ENCODE data around the gene ETDC. TPM values are rescaled to one million over a fixed set of nuclear protein-coding genes. Genes with fewer than 3 reads are reported as not detected.
"Not testable (repeated sequence)": the region's sequence is repeated elsewhere in the genome, so short reads cannot be mapped to it uniquely, and the experiment has no call there.

Gene ETDC
- not detected for polyA plus RNA-seq (2013, experiment 1 of 2; ENCODE audit: insufficient read length)
- not detected for polyA plus RNA-seq (2013, experiment 2 of 2; ENCODE audit: insufficient read length)

DNA sequence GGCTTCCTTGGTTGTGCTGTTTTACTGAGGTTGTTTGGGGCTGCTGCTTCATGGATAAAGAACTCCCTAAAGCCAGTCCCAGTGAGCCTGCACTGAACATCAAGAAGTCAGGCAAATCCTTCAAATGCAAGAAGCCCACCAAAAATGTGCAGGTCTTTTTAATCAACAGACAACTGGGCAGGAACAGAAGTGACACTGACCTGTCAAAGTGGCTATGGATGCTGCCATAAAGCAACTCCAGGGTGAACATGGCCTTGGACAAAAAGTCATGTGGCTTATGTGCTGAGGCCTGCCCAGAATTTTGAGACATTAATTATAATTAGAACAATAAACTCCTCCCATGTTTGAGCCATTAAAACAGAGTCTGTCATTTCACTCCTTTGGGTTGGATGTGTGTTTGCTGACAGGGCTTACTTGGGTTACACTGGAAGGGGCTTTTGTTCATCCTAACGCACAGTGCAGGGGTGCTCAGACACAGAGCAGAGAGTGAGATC lies at the start of gene ETDC:
TSS of gene ETDC (plus strand) at position 51 of the 494 bp plus-strand sequence. CDS start at position 51, 0 bp downstream.
- no peak for DNase-seq

- DNase-seq: not testable (repeated sequence)
Observed at GRCh38 chrX:135260976-135261375, 48.3 kb upstream of the ETDC start.

DNA sequence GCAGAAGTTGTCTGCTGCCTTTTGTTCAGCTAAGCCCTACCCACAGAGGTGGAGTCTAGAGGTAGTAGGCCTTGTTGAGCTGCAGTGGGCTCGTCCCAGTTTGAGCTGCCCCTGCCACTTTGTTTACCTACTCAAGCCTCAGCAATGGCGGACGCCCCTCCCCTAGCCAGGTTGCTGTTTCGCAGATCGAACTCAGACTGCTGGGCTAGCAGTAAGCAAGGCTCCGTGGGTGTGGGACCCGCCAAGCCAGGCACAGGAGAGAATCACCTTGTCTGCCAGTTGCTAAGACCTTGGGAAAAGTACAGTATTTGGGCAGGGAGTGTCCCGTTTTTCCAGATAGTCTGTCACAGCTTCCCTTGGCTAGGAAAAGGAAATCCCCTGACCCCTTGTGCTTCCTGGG lies 45.9 kb upstream of the ETDC start:
- DNase-seq: not testable (repeated sequence)

DNA sequence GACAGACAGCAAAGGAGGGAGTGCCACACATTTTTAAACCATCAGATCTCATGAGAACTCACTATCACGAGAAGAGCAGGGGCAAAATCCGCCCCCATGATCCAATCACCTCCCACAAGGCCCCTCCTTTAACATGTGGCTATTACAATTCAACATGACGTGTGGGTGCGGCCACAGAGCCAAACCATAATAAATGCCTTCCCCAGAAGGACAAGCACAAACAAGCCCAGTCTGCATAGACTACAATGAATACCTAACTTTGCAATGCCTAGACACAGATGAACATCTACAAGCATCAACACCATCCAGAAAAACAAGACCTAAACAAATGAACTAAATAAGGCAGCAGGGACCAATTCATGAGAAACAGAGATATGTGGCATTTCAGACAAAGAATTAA lies 45.1 kb upstream of the ETDC start:
- DNase-seq: no peak

- no peak for DNase-seq
Observed at GRCh38 chrX:135273162-135273561, 36.1 kb upstream of the ETDC start.

GRCh38 chrX:135275973-135276372 lies 33.3 kb upstream of the ETDC start:
- no peak for DNase-seq

DNA sequence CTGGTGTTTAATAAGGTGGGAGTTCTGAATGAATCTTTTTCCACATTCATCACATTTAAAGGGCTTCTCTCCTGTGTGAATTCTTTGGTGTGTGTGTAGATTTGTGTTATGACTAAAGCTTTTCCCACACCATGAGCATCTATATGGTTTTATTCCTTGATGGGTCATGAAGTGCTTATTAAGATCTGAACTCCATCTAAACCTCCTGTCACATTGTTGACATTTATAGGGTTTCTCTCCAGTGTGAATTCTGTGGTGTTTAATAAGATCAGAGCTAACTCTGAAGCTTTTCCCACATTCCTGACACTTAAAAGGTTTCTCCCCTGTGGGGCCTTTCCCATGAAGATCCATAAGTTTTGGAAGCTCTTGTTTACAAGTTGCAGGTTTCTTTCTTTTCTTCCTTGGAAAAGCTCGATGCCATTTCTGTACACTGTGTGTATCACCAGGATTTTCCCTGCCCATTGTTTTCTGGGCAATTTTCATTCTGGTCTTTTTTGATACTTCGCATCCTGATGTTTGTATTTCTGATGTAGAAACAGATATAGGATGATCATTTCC lies 21.9 kb upstream of the ETDC start:
- no peak for DNase-seq

DNA sequence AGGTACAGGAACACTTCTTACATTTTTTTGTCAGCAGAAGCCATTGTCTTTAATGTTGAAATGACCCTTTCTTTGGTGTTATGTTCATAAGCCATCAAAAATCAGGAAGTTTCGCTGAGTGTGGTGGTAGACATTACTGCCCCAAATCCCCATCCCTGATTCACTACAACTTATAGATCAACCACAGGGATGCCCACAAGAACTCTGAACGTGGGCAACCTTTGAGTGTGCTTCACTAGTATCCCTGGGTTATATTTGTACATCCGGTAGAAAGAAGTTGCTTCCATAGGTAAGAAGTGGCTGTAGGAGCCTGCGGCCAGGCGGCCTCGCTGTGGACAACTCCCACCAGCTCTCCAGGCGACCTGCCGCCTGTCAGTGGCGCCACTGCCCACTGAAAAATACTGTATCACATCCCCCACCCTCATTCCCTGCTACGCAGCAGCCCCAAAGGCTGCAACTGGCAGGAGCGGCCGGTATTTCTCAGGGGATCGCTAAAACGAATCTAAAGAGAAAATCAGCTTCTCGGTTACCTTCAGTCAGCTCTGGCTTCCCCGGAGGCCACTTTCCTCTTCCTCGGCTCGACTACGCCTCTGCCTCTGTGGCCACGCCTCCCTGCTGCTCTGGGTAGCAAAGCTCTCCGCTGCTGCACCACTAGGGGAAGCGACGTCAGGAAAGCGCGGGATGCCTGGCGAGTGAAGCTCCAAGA lies 13.9 kb upstream of the ETDC start:
- peak; percentile 22 for DNase-seq

- DNase-seq: no peak
Observed at GRCh38 chrX:135295944-135296305, 13.4 kb upstream of the ETDC start.

GRCh38 chrX:135302269-135302873 lies 6.9 kb upstream of the ETDC start:
- no peak for DNase-seq

DNA sequence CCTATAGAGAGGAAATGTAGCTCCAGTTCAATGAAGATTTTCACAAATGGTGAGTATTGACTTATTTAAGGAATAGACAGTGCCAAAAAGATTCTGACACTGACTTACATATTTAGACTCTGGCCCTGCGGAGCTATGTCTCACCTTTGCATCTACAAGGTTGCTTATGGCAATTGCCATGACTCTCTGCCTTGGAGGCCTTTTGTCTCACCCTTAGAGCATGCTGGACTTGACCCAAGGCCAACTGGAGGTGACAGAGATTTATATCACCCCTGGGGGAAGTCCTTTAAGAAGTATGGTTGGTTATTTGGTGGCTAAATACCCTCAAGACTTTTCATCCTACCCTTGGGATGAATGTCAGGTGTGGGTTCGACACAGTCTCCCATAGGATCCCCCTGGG lies 4.5 kb upstream of the ETDC start:
- DNase-seq: no peak

GRCh38 chrX:135307171-135307570 lies 2.1 kb upstream of the ETDC start:
- no peak for DNase-seq

DNA sequence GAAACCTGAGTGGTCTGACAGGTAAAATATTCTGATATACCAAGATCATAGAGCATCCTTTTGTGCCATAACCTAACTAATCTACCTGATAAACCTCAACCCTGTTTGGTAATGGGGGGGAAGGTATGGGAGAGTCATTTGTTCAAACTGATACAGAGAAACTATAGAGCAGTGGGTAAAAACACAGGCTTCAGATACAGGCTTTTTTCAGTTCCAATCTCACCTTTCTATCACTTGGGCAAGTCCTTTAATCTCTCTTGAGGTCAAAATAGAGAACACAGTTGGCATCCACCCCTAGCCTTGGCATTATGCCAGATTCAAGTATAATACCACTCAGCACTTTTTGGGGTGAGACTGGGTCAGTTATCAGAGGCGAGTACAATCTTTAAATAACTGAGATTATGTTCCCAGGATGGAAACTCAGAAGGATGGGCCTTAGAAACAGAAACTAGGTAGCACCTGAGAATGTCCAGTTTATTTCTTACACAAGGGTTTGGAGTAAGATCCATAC lies 880 bp upstream of the ETDC start:
- DNase-seq: no peak

- DNase-seq: no peak
Observed at GRCh38 chrX:135315864-135316263, 6.6 kb downstream of the ETDC start.

- no peak for DNase-seq
Observed at GRCh38 chrX:135324463-135324862, 15.2 kb downstream of the ETDC start.

DNA sequence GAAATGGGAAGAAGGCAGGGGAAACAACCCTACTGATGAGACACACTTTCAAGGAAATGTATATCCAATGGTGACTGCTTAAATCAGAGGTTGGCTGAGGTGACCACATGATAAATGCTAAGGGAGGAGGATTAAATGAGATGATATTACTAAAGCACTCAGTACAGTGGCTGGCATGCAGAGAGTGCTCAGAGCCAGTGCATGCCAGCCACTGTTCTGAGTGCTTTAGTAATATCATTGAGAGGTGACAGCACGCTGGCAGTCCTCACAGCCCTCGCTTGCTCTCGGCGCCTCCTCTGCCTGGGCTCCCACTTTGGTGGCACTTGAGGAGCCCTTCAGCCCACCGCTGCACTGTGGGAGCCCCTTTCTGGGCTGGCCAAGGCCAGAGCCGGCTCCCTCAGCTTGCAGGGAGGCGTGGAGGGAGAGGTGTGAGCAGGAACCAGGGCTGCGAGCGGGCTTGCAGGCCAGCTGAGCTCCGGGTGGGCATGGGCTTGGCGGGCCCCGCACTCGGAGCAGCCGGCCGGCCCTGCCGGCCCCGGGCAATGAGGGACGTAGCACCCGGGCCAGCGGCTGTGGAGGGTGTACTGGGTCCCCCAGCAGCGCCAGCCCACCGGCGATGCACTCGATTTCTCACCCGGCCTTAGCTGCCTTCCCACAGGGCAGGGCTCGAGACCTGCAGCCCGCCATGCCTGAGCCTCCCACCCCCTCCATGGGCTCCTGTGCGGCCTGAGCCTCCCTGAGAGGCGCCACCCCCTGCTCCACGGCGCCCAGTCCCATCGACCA lies 15.9 kb downstream of the ETDC start:
- not testable (repeated sequence) for DNase-seq

DNA sequence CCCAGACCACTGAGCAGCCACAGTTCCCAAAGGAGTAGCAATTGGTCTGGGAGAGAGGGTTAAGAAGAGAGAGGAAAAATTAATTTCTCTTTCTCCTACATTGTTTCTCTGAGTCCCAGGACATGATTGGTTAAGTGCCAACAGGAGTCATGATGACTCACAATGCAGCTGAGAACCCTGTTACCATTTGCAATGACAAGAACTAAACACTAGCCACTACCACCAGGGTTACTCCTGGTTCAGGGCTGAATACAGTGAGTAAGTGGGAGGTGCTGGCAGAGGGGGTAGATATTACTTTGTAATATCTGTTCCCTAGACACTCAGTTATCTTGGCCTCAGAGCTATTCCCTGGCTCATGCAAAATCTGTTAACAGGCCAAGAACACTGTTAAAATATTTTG lies 18.0 kb downstream of the ETDC start:
- DNase-seq: peak; percentile 74

GRCh38 chrX:135328421-135329005 lies 19.2 kb downstream of the ETDC start:
- DNase-seq: no peak

GRCh38 chrX:135330706-135331105 lies 21.4 kb downstream of the ETDC start:
- DNase-seq: no peak

DNA sequence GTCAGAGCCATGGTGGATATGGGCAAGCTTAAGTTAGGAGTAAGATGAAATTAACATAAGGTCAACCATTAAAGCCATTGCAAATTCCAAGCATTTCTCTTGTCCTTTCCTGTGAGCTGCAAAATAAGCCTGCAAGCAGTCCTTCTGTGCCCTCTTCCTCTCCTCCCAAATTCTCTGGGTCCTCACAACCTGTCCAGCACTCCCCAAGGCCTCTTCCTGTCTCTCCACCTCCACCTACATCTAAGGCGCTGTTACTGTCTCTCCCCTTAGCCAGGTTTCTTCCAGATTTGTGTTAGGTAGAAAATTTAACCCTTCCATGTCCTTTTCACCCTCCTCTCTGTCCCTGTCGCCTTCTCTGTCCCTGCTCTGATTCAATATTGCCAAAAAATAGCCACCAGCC lies 22.2 kb downstream of the ETDC start:
- DNase-seq: no peak

- DNase-seq: peak; percentile 76
Observed at GRCh38 chrX:135340831-135341230, 31.6 kb downstream of the ETDC start.

DNA sequence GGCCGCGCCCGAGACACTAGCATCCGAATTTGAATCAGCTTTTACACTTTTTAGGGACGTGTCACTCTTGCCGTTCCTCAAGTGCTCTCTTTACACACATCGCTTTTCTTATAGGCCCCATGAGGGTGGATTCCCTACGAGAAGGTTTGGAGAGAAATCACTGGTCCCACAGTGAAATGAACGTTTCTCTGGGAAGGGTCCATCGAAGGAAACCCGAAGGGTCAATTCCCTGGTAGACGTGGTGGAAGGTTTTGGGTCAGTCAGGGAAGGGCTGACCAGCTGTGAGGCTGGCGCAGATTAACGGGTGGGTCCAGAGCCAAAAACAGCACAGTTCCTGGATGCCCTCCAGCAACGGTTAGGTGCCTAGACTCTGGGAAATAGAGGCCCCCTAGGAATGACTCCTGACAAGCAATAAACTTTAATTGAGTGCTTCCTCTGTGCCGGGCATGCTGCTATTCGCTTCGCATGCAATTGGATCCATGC lies 35.9 kb downstream of the ETDC start:
- peak; percentile 63 for DNase-seq

Data from fibroblast of skin of scalp (primary cell).